Activated CD4-positive, alpha-beta memory T cell treated with anti-CD3 and anti-CD28 coated beads for 36 hours (primary cell): ENCODE data around the gene TSPAN11. TPM values are rescaled to one million over a fixed set of nuclear protein-coding genes. Genes with fewer than 3 reads are reported as not detected.
"Not testable (repeated sequence)": the region's sequence is repeated elsewhere in the genome, so short reads cannot be mapped to it uniquely, and the experiment has no call there.

Source experiments
- CTCF ChIA-PET: fragments of 350-600 bp; sonication (Branson Sonifier 250); formaldehyde crosslinking; loops from one replicate; lab custom pipeline; 2021; ENCODE audit warnings: antibody characterized with exemption, inconsistent platforms; lab: Charles Lee
- POLR2A ChIA-PET: fragments of 350-600 bp; sonication (Branson Sonifier 250); formaldehyde crosslinking; loops from one replicate; lab custom pipeline; 2021; ENCODE audit warnings: antibody characterized with exemption; lab: Charles Lee
- DNase-seq: peaks from one replicate; pipeline ENCODE4 v3.0.0-alpha.2; 2020
- H3K27ac Mint-ChIP-seq: one replicate; pipeline ENCODE4 v1.8.0; 2021; ENCODE audit warnings: mixed read lengths
- H3K27me3 Mint-ChIP-seq: one replicate; pipeline ENCODE4 v1.8.0; 2021; ENCODE audit warnings: mixed read lengths
- H3K36me3 Mint-ChIP-seq: one replicate; pipeline ENCODE4 v1.8.0; 2021; ENCODE audit warnings: mixed read lengths
- H3K4me1 Mint-ChIP-seq: one replicate; pipeline ENCODE4 v1.8.0; 2021; ENCODE audit warnings: low read depth, mixed read lengths
- H3K4me3 Mint-ChIP-seq: one replicate; pipeline ENCODE4 v1.8.0; 2021; ENCODE audit warnings: mild to moderate bottlenecking, mixed read lengths
- H3K9me3 Mint-ChIP-seq: one replicate; pipeline ENCODE4 v1.8.0; 2021; ENCODE audit warnings: mixed read lengths
- intact Hi-C: fragments of 100-400 bp; cut with micrococcal nuclease; formaldehyde crosslinking; loops from one replicate; pipeline ENCODE4 v1.15.1; 2023
- total RNA-seq, 2 experiments: library from RNA; stranded (reverse); gene quantifications; one replicate each; pipeline ENCODE4 v1.2.3, GENCODE V29; 2021

TSPAN11 gene
- total RNA-seq: not detected

DNA sequence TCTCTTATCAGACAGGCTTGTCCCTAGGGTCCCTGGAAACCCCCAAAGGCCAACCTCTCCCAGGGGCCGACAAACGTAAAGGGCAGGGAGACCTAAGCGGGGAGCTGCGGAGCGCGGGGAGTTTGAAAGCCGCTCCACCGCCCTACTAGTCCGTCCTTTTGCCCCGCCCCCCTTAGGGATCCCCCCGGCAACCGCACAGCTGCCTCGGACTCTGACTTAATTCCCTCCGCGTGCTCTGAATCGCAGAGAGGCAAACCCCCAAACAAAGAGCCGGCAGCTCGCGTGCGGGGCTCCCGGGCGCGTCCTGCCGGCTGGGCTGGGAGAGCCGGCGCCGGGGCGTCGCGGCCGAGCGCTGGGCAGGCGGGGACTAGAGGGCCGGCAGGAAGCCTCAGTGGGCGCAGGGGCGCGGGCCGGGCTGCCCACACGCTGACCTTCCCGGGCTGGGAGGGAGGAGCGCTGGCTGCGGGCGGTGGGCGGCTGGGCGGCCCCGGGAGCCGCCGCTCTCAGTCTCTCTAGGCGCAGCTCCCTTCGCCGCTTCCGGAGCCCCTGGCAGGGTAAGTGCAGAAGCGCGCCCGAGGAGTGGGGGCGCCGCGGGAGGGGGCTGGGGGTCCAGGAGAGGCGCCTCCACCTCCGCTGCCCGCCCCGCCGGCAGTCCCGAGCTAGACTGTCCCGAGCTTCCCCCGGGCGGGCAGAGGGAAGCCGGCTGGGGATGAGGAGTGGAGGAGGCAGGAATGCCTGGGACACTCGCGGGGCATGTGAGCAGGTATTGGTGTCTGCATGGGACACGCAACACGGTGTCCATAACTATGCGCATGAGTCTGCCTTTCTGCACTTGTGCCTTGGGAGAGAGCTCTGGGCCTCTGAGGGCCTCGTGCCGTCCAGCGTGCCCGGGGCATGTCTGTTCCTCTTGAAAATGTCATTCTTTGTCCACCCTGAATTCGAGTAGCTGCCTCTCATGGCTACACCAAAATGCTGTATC, at the start of gene TSPAN11:
Gene TSPAN11 (plus strand): TSS at position 506 of the 979 bp plus-strand sequence. CDS start 27,244 bp downstream, outside the sequence.
- H3K27me3 Mint-ChIP-seq: peaks cover 50% of the 10 kb centered on the region

GRCh38 chr12:30877105-30877875, 49.3 kb upstream of the TSPAN11 start:
- Mint-ChIP-seq H3K36me3 (no peaks in the 10 kb centered on the region), H3K9me3 (no peaks in the 10 kb centered on the region), H3K4me3 (no peak overlapping the region), H3K27ac (no peak overlapping the region), H3K4me1 (no peaks in the 10 kb centered on the region), H3K27me3 (peaks cover 18% of the 10 kb centered on the region)
- DNase-seq: no peak
- POLR2A ChIA-PET: interaction anchor here (0.5 kb wide), 1 partner anchor 916 kb away, joined by 3 read pairs; no protein-coding TSS in a partner anchor
- intact Hi-C loops: no loop called here
- CTCF ChIA-PET: no interaction called here

More for the DNA sequence above, at the start of gene TSPAN11:
- Mint-ChIP-seq H3K36me3 (no peaks in the 10 kb centered on the region), H3K27ac (no peak within 1 kb of the TSS), H3K9me3 (no peaks in the 10 kb centered on the region), H3K4me1 (no peaks in the 10 kb centered on the region), H3K4me3 (no peak within 1 kb of the TSS)
- intact Hi-C loops: no loop called here
- DNase-seq: no peak
- CTCF ChIA-PET: interaction anchor here (0.8 to 1.1 kb wide), 3 partner anchors 34 to 191 kb away, joined by 3 read pairs; no protein-coding TSS in a partner anchor
- POLR2A ChIA-PET: no interaction called here

DNA sequence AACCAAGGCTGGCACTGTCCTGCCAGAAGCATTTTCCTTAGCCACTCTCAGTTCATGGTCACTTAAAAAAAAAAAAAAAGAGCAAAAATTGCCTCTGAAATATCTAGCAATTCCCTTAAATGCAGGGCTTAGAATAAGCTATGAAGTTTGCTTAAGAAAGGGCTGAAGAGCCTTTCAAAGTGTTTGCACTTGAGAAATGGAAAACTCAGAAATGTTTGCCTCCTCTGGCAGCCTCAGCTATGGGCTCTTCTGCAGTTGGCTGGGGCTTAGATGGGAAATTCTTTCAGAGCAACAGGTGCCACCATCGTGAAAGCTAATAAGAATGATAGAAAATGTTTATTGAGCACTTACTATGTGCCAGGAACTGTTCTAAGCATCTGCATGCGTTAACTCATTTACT, 48.5 kb upstream of the TSPAN11 start:
- POLR2A ChIA-PET: no interaction called here
- intact Hi-C loops: no loop called here
- Mint-ChIP-seq H3K9me3 (no peaks in the 10 kb centered on the region), H3K27ac (no peak overlapping the region), H3K4me3 (no peak overlapping the region), H3K27me3 (peaks cover 18% of the 10 kb centered on the region), H3K36me3 (no peaks in the 10 kb centered on the region), H3K4me1 (no peaks in the 10 kb centered on the region)
- DNase-seq: no peak
- CTCF ChIA-PET: no interaction called here

DNA sequence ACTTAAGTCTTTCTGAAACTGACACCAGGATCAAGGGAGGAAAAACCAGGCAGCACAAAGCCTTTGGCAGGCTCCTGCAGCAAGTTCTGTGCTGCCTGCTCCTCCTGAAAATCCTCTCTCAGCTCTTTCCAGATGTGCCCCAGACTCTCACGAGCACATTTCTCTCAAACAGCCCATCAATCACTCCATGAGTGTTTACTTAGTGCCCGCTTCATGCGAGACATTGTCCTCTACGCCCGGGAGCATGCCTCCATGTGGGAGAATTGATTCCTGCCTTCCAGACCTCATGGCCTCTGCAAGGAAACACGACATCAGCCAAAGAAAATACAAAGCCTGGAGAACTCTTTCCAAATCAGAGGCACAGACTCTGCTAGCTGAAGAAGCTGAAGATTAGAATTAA, 46.5 kb upstream of the TSPAN11 start:
- Mint-ChIP-seq H3K36me3 (no peaks in the 10 kb centered on the region), H3K4me3 (no peak overlapping the region), H3K9me3 (no peaks in the 10 kb centered on the region), H3K27ac (no peak overlapping the region), H3K4me1 (no peaks in the 10 kb centered on the region), H3K27me3 (peaks cover 18% of the 10 kb centered on the region)
- DNase-seq: no peak
- ChIA-PET POLR2A (no interaction called here), CTCF (no interaction called here)
- intact Hi-C loops: no loop called here

- intact Hi-C loops: no loop called here
- DNase-seq: no peak
- Mint-ChIP-seq H3K4me1 (no peaks in the 10 kb centered on the region), H3K4me3 (no peak overlapping the region), H3K27ac (no peak overlapping the region), H3K9me3 (no peaks in the 10 kb centered on the region), H3K27me3 (peaks cover 15% of the 10 kb centered on the region), H3K36me3 (no peaks in the 10 kb centered on the region)
- POLR2A ChIA-PET: no interaction called here
- CTCF ChIA-PET: interaction anchor here (1.0 kb wide), 1 partner anchor 105 kb away, joined by 5 read pairs; no protein-coding TSS in a partner anchor
These were observed 45.7 kb upstream of the TSPAN11 start for GRCh38 chr12:30880813-30881212.

GRCh38 chr12:30882706-30883105, 43.8 kb upstream of the TSPAN11 start:
- no peaks in the 10 kb centered on the region for H3K4me1 Mint-ChIP-seq
- ChIA-PET CTCF (no interaction called here), POLR2A (no interaction called here)
- H3K9me3 Mint-ChIP-seq: peaks cover 18% of the 10 kb centered on the region
- DNase-seq: no peak
- H3K27ac Mint-ChIP-seq: no peak overlapping the region
- H3K27me3 Mint-ChIP-seq: peaks cover 13% of the 10 kb centered on the region
- intact Hi-C loops: no loop called here
- H3K4me3 Mint-ChIP-seq: no peak overlapping the region
- H3K36me3 Mint-ChIP-seq: peaks cover 3% of the 10 kb centered on the region

DNA sequence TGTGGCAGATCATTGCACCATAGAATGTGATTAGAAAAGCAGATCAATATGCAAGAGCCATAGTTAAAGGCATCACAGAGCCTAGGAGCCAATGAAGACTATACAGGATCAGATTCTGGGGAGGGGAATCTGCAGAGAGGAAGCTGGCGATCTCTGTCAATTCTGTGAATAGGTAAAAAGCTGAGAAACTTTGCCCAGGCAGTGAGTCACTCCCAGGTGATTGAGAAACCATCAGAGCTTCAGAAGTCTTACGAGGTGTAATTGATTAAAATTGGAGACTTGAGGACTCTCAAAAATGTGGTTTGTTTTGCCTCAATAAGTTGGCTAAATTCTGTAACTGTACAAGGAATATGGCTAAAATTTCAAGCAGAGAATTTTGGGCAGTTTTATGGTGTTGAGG, 41.7 kb upstream of the TSPAN11 start:
- DNase-seq: no peak
- H3K4me1 Mint-ChIP-seq: no peaks in the 10 kb centered on the region
- no peak overlapping the region for H3K27ac Mint-ChIP-seq
- POLR2A ChIA-PET: no interaction called here
- CTCF ChIA-PET: no interaction called here
- H3K4me3 Mint-ChIP-seq: no peak overlapping the region
- intact Hi-C loops: no loop called here
- H3K36me3 Mint-ChIP-seq: peaks cover 3% of the 10 kb centered on the region
- H3K9me3 Mint-ChIP-seq: peaks cover 28% of the 10 kb centered on the region
- peaks cover 5% of the 10 kb centered on the region for H3K27me3 Mint-ChIP-seq

GRCh38 chr12:30885321-30885720, 41.2 kb upstream of the TSPAN11 start:
- ChIA-PET CTCF (interaction anchor here (0.5 kb wide), 1 partner anchor 254 kb away, joined by 3 read pairs; no protein-coding TSS in a partner anchor), POLR2A (no interaction called here)
- peaks cover 3% of the 10 kb centered on the region for H3K36me3 Mint-ChIP-seq
- no peaks in the 10 kb centered on the region for H3K27me3 Mint-ChIP-seq
- H3K27ac Mint-ChIP-seq: no peak overlapping the region
- no peaks in the 10 kb centered on the region for H3K4me1 Mint-ChIP-seq
- DNase-seq: no peak
- no peak overlapping the region for H3K4me3 Mint-ChIP-seq
- H3K9me3 Mint-ChIP-seq: peaks cover 32% of the 10 kb centered on the region
- intact Hi-C loops: no loop called here

- H3K9me3 Mint-ChIP-seq: peaks cover 38% of the 10 kb centered on the region
- peaks cover 3% of the 10 kb centered on the region for H3K27me3 Mint-ChIP-seq
- ChIA-PET CTCF (no interaction called here), POLR2A (no interaction called here)
- DNase-seq: no peak
- no peak overlapping the region for H3K27ac Mint-ChIP-seq
- H3K36me3 Mint-ChIP-seq: peaks cover 3% of the 10 kb centered on the region
- intact Hi-C loops: no loop called here
- H3K4me3 Mint-ChIP-seq: no peak overlapping the region
- no peaks in the 10 kb centered on the region for H3K4me1 Mint-ChIP-seq
These were observed 39.3 kb upstream of the TSPAN11 start for GRCh38 chr12:30887226-30887625.

- DNase-seq: no peak
- peaks cover 5% of the 10 kb centered on the region for H3K27me3 Mint-ChIP-seq
- H3K27ac Mint-ChIP-seq: no peak overlapping the region
- peaks cover 38% of the 10 kb centered on the region for H3K9me3 Mint-ChIP-seq
- POLR2A ChIA-PET: no interaction called here
- H3K4me3 Mint-ChIP-seq: no peak overlapping the region
- peaks cover 3% of the 10 kb centered on the region for H3K36me3 Mint-ChIP-seq
- intact Hi-C loops: no loop called here
- no peaks in the 10 kb centered on the region for H3K4me1 Mint-ChIP-seq
- CTCF ChIA-PET: no interaction called here
These were observed 38.3 kb upstream of the TSPAN11 start for GRCh38 chr12:30888241-30888640.

- H3K36me3 Mint-ChIP-seq, H3K27ac Mint-ChIP-seq, H3K4me3 Mint-ChIP-seq, CTCF ChIA-PET, intact Hi-C loops, POLR2A ChIA-PET, DNase-seq, H3K4me1 Mint-ChIP-seq: not testable (repeated sequence)
- peaks cover 13% of the 10 kb centered on the region for H3K9me3 Mint-ChIP-seq
- peaks cover 26% of the 10 kb centered on the region for H3K27me3 Mint-ChIP-seq
These were observed 32.0 kb upstream of the TSPAN11 start for GRCh38 chr12:30894531-30894930.

- Mint-ChIP-seq H3K4me1 (no peaks in the 10 kb centered on the region), H3K27me3 (peaks cover 29% of the 10 kb centered on the region), H3K27ac (no peak overlapping the region), H3K36me3 (no peaks in the 10 kb centered on the region), H3K9me3 (no peaks in the 10 kb centered on the region), H3K4me3 (no peak overlapping the region)
- ChIA-PET CTCF (no interaction called here), POLR2A (no interaction called here)
- no peak for DNase-seq
- intact Hi-C loops: no loop called here
These were observed 30.1 kb upstream of the TSPAN11 start for GRCh38 chr12:30896461-30896860.
